CD4-positive, alpha-beta T cell treated with Interleukin-6 at 100 ng/mL for 8 hours (primary cell): ENCODE results near the gene RBP4.
"Not testable (repeated sequence)": the region's sequence is repeated elsewhere in the genome, so short reads cannot be mapped to it uniquely, and the experiment has no call there.

Experiments used
- DNase-seq: peaks from one replicate; pipeline ENCODE4 v3.0.0-alpha.2; 2020; ENCODE audit warnings: mixed read lengths, low spot score

RBP4 gene

GRCh38 chr10:93566435-93567276 is 34.4 kb downstream of the RBP4 start, which contains the start of gene FFAR4:
TSS of gene FFAR4 (plus strand) at chr10:93566665. CDS start at chr10:93566721, 56 bp downstream.
- DNase-seq: no peak

DNA sequence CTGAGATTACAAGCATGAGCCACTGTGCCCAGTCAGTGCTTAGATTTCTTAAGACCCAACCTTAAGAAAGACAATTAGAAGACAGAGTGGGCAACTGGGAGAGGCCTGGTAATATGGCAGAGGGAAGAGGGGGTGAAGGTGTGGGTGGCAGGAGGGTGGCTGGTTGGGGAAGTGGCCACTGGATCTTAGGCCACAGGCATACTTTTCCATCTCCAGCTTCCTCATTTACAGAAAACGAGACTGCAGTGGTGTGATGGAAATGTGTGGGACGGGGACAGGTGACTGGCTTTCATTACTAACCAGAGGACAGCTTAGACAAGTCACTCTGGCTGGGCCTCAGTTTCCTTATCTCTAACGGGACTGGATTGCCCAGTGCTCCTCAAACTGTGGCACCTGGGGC is 35.6 kb downstream of the RBP4 start:
- DNase-seq: no peak

- no peak for DNase-seq
Measured at GRCh38 chr10:93560541-93560940, 40.5 kb downstream of the RBP4 start.

GRCh38 chr10:93559490-93559889 is 41.5 kb downstream of the RBP4 start:
- no peak for DNase-seq

DNA sequence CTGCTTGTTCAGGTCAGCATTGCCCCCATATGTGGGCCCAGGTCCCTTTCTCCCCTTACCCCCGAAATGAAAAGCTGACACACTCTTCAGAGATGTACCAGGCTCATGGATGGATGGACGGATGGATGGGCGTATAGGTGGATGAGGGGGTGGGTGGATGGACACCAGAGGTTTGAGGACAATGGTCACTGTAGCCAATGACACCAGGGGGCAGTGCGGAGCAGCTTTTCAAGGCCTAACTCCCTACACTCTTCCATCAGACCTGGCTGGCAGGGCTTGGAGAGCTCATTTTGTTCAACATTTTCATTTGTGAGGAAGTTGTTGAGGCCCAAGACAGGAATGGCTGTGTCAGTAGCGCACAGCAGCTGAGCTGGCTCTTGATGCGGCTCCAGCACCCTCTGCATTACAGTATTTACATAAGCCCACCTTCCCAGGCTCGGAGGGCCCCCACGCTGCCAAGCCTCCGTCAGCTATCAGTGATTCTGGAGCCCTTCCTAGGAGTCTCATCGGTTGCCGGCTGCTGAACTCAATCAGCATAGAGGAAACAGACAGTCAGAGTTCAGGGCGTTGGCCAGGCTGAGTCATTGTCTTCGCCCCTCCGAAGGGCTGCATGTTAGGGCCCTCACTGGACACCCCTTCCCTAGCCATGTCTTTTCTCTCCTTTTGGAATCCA is 46.1 kb downstream of the RBP4 start:
- no peak for DNase-seq

GRCh38 chr10:93554316-93554663 is 46.7 kb downstream of the RBP4 start:
- no peak for DNase-seq

GRCh38 chr10:93553482-93554315 is 47.3 kb downstream of the RBP4 start:
- no peak for DNase-seq

- DNase-seq: no peak
Measured at GRCh38 chr10:93552780-93553179, 48.3 kb downstream of the RBP4 start.

GRCh38 chr10:93550606-93551005 is 50.4 kb downstream of the RBP4 start:
- DNase-seq: no peak

DNA sequence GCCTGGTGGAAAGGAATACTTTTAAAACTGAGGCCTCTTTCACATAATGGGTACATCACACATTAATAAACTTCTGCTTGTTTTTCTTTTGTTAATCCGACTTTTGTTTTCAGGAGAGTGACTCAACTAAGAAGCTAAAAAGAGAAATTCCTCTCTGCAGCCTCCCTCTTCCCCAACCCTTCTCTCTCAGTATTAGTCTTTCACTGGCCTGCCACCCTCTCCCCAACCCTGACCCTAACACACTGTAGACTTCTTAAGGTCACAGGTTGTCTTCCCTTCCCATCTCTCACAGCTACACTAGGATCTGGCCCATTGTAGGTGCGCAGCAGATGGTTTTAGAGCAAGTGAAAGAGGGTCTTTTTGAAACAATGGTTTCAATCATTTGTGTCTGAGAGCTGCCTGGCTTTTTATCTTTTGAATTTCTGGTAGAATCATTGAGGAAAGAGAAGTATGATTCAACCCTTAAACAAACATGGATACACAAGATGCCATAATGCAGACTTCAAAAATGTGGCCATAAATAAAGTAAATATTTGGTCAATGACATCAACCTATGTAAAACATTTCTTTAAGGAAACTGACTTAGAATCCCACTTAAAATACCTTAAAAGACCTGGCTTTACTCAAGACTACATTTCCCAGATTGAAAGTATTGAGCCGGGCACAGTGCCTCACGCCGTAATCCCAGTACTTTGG is 52.5 kb downstream of the RBP4 start:
- DNase-seq: no peak

GRCh38 chr10:93547522-93547921 is 53.5 kb downstream of the RBP4 start:
- DNase-seq: no peak

DNA sequence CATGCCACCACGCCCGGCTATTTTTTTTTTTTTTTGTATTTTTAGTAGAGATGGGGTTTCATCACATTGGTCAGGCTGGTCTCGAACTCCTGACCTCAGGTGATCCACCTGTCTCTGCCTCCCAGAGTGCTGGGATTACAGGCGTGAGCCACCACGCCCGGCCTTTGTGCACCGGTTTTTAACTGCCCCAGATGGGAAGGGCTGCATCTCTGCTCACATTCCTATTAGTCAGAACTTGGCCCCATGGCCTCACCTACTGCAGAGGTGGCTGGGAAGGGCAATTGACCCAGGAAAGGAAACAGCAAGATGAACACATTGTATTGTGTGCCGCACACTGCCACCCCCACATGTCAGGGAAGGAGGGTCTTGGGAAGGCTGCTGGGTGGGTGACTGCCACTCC is 54.0 kb downstream of the RBP4 start:
- DNase-seq: not testable (repeated sequence)

DNA sequence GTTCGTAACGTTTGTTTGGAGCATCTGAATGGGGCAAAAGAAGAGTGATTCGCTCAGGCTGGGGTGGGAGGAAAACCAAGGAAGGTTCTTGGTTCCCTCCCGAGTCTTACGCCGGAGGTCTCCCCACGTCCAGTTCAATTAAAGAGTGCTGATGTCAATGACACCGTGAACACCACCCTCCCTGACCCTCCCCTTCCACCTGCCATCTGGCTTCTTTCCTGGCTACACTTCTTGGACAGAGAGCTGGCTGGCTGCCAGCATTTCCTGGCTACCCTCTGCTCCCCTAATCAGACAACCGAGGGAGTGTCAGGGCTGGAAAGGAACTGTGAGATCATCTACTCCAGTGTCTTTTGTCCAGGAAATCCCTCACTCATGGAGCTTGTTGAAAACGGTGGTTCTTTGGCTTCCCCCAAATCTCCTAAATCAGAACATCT is 58.7 kb downstream of the RBP4 start:
- no peak for DNase-seq
